Measurements from ENCODE around the gene ABCA6. TPM values are rescaled to one million over a fixed set of nuclear protein-coding genes. Genes with fewer than 3 reads are reported as not detected.

ABCA6 gene
- total RNA-seq, 1 donor from 2014 or later = 32.0 TPM

DNA sequence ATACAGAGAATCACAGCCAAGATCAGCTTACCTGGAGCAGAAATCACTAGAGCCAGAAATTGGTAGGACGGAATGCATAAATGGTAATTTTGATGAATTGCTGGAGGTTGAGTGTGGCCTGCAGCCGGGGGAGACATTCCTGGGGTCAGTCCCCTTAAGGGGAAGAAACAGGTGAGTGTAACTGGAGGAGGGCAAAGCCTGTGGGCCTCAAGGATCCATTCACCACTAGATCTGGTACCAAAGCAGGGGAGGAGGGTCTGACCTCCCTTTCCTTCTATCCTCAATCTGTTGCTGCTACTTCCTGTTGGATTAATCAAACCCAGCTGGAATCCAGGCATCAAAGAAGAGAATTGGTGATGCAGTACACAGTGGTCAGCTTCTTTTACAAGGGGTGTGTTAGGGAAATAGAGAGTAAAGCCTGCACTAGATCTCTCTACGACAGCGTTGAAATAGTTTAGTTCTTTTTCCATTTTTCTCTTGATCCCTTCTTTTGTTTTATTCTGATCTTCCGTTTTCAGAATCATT lies 72.4 kb downstream of the ABCA6 start:
- Histone ChIP-seq H3K4me1 (no peaks in the 10 kb centered on the region), H3K9me3 (peaks cover under 1% of the 10 kb centered on the region), H3K4me3 (no peak overlapping the region), H3K36me3 (no peaks in the 10 kb centered on the region), H3K27me3 (ENCODE audit: low read depth) (no peaks in the 10 kb centered on the region), H3K27ac (no peak overlapping the region)
- no peak for ATAC-seq
- TF ChIP-seq, protein P1, sequence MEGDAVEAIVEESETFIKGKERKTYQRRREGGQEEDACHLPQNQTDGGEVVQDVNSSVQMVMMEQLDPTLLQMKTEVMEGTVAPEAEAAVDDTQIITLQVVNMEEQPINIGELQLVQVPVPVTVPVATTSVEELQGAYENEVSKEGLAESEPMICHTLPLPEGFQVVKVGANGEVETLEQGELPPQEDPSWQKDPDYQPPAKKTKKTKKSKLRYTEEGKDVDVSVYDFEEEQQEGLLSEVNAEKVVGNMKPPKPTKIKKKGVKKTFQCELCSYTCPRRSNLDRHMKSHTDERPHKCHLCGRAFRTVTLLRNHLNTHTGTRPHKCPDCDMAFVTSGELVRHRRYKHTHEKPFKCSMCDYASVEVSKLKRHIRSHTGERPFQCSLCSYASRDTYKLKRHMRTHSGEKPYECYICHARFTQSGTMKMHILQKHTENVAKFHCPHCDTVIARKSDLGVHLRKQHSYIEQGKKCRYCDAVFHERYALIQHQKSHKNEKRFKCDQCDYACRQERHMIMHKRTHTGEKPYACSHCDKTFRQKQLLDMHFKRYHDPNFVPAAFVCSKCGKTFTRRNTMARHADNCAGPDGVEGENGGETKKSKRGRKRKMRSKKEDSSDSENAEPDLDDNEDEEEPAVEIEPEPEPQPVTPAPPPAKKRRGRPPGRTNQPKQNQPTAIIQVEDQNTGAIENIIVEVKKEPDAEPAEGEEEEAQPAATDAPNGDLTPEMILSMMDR (IDR thresholded peaks at IDR 0.05) = no peak
- intact Hi-C loops (cut with DNase I) = no loop called here
- DNase-seq = no peak

GRCh38 chr17:69067274-69068047 lies 74.2 kb downstream of the ABCA6 start:
- TF ChIP-seq, protein P1 (IDR thresholded peaks at IDR 0.05) = no peak
- Histone ChIP-seq H3K4me1 (no peaks in the 10 kb centered on the region), H3K4me3 (no peak overlapping the region), H3K36me3 (no peaks in the 10 kb centered on the region), H3K27me3 (ENCODE audit: low read depth) (no peaks in the 10 kb centered on the region), H3K27ac (no peak overlapping the region), H3K9me3 (no peaks in the 10 kb centered on the region)
- intact Hi-C loops (cut with DNase I) = no loop called here
- DNase-seq = no peak
- ATAC-seq = no peak

DNA sequence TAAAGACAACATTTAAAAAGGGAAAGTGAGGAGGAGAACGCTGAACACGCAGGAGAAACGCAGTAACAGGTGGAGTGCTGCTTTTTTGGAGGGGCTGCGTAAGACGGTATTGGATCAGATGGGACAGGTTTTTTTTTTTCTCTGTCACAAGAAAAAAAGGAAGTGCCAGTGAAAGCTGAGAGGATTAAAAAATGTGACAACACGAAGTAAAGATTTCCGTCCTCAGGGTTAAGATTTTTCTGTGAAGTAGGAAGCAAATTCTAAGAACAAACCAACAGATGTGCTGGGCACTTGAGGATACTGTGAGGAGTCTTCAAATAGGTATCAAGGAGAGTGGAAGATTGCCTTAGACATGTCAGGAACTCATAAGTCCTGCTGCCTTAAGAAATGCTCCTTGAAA lies 75.2 kb downstream of the ABCA6 start:
- Histone ChIP-seq H3K36me3 (no peaks in the 10 kb centered on the region), H3K4me1 (no peaks in the 10 kb centered on the region), H3K4me3 (no peak overlapping the region), H3K27ac (peak overlapping the region; percentile 18), H3K27me3 (ENCODE audit: low read depth) (no peaks in the 10 kb centered on the region), H3K9me3 (no peaks in the 10 kb centered on the region)
- TF ChIP-seq, protein P1 (IDR thresholded peaks at IDR 0.05) = no peak
- intact Hi-C loops (cut with DNase I) = no loop called here
- ATAC-seq = no peak
- DNase-seq = no peak

GRCh38 chr17:69065113-69065512 lies 76.6 kb downstream of the ABCA6 start:
- Histone ChIP-seq H3K27ac (no peak overlapping the region), H3K36me3 (no peaks in the 10 kb centered on the region), H3K4me3 (no peak overlapping the region), H3K27me3 (ENCODE audit: low read depth) (no peaks in the 10 kb centered on the region), H3K4me1 (no peaks in the 10 kb centered on the region), H3K9me3 (no peaks in the 10 kb centered on the region)
- TF ChIP-seq, protein P1 (IDR thresholded peaks at IDR 0.05) = no peak
- DNase-seq = no peak
- intact Hi-C loops (cut with DNase I) = no loop called here
- no peak for ATAC-seq

DNA sequence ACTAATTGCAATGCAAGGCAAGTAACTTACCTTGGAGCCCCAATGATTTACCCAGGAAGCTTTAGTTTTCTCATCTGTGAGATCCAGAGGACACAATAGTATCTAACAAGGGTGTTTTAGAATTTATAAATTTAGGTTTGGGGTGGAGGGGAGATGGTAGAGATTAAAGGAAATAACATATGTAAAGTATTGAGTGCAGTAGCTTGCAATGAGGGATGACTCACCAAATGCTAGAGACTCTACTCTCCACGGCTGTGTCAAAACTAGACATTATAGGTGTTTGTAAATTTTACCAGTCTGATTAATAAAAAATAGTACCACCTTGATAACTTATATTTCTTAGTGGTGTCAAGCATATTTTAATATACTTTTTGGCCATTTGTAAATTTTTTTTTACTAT lies 77.2 kb downstream of the ABCA6 start:
- Histone ChIP-seq H3K9me3 (no peaks in the 10 kb centered on the region), H3K27ac (no peak overlapping the region), H3K4me3 (no peak overlapping the region), H3K36me3 (no peaks in the 10 kb centered on the region), H3K4me1 (no peaks in the 10 kb centered on the region), H3K27me3 (ENCODE audit: low read depth) (no peaks in the 10 kb centered on the region)
- ATAC-seq (no peak), DNase-seq (no peak)
- TF ChIP-seq, protein P1 (IDR thresholded peaks at IDR 0.05) = no peak
- intact Hi-C loops (cut with DNase I) = no loop called here
